ENCODE results near the gene HOXB6.

Gene HOXB6

GRCh38 chr17:48561884-48562810 is 42.6 kb downstream of the HOXB6 start:
- H3K36me3 ChIP-seq (ENCODE audit: insufficient read depth, low read length) = no peaks in the 10 kb centered on the region
- H3K9ac ChIP-seq (ENCODE audit: insufficient read length) = no peak overlapping the region
- no peak overlapping the region for H3K4me3 ChIP-seq
- no peaks in the 10 kb centered on the region for H3K9me3 ChIP-seq (ENCODE audit: low read depth, low read length)
- no peak for DNase-seq (ENCODE audit: low read depth, low spot score)
- TF ChIP-seq POLR2AphosphoS5 (IDR thresholded peaks at IDR 0.05; ENCODE audit: borderline replicate concordance, low read depth, low read length) (no peak; the same call in 1 of the 2 replicates), EZH2 (IDR thresholded peaks at IDR 0.05) (no peak), FOXP2 (optimal IDR thresholded peaks at IDR 0.05; ENCODE audit: control extremely low read depth, extremely low read length, insufficient read depth) (no peak)
- H3K27ac ChIP-seq = no peak overlapping the region

GRCh38 chr17:48559840-48560817 is 44.7 kb downstream of the HOXB6 start:
- H3K9ac ChIP-seq (ENCODE audit: insufficient read length) = no peak overlapping the region
- no peaks in the 10 kb centered on the region for H3K36me3 ChIP-seq (ENCODE audit: insufficient read depth, low read length)
- DNase-seq (ENCODE audit: low read depth, low spot score) = no peak
- H3K27ac ChIP-seq = no peak overlapping the region
- no peak overlapping the region for H3K4me3 ChIP-seq
- TF ChIP-seq EZH2 (IDR thresholded peaks at IDR 0.05) (no peak), FOXP2 (optimal IDR thresholded peaks at IDR 0.05; ENCODE audit: control extremely low read depth, extremely low read length, insufficient read depth) (no peak), POLR2AphosphoS5 (IDR thresholded peaks at IDR 0.05; ENCODE audit: borderline replicate concordance, low read depth, low read length) (no peak)
- H3K9me3 ChIP-seq (ENCODE audit: low read depth, low read length) = no peaks in the 10 kb centered on the region

- H3K9ac ChIP-seq (ENCODE audit: insufficient read length) = no peak overlapping the region
Observed at GRCh38 chr17:48559122-48559839, 45.5 kb downstream of the HOXB6 start.

GRCh38 chr17:48558831-48559121 is 46.0 kb downstream of the HOXB6 start:
- Histone ChIP-seq H3K27ac (no peak overlapping the region), H3K4me3 (no peak overlapping the region), H3K9ac (ENCODE audit: insufficient read length) (no peak overlapping the region), H3K36me3 (ENCODE audit: insufficient read depth, low read length) (no peaks in the 10 kb centered on the region), H3K9me3 (ENCODE audit: low read depth, low read length) (no peaks in the 10 kb centered on the region)
- no peak for DNase-seq (ENCODE audit: low read depth, low spot score)
- TF ChIP-seq FOXP2 (optimal IDR thresholded peaks at IDR 0.05; ENCODE audit: control extremely low read depth, extremely low read length, insufficient read depth) (no peak), EZH2 (IDR thresholded peaks at IDR 0.05) (no peak), POLR2AphosphoS5 (IDR thresholded peaks at IDR 0.05; ENCODE audit: borderline replicate concordance, low read depth, low read length) (no peak)

More at GRCh38 chr17:48559122-48559839, 45.5 kb downstream of the HOXB6 start:
- no peak for DNase-seq (ENCODE audit: low read depth, low spot score)
- H3K36me3 ChIP-seq (ENCODE audit: insufficient read depth, low read length) = no peaks in the 10 kb centered on the region
- no peak overlapping the region for H3K27ac ChIP-seq
- no peak overlapping the region for H3K4me3 ChIP-seq
- TF ChIP-seq FOXP2 (optimal IDR thresholded peaks at IDR 0.05; ENCODE audit: control extremely low read depth, extremely low read length, insufficient read depth) (no peak), EZH2 (IDR thresholded peaks at IDR 0.05) (no peak), POLR2AphosphoS5 (IDR thresholded peaks at IDR 0.05; ENCODE audit: borderline replicate concordance, low read depth, low read length) (no peak)
- H3K9me3 ChIP-seq (ENCODE audit: low read depth, low read length) = no peaks in the 10 kb centered on the region

GRCh38 chr17:48558057-48558830 is 46.5 kb downstream of the HOXB6 start:
- Histone ChIP-seq H3K4me3 (no peak overlapping the region), H3K27ac (no peak overlapping the region), H3K9ac (ENCODE audit: insufficient read length) (no peak overlapping the region), H3K36me3 (ENCODE audit: insufficient read depth, low read length) (no peaks in the 10 kb centered on the region), H3K9me3 (ENCODE audit: low read depth, low read length) (no peaks in the 10 kb centered on the region)
- no peak for DNase-seq (ENCODE audit: low read depth, low spot score)
- TF ChIP-seq EZH2 (IDR thresholded peaks at IDR 0.05) (no peak), POLR2AphosphoS5 (IDR thresholded peaks at IDR 0.05; ENCODE audit: borderline replicate concordance, low read depth, low read length) (no peak), FOXP2 (optimal IDR thresholded peaks at IDR 0.05; ENCODE audit: control extremely low read depth, extremely low read length, insufficient read depth) (no peak)

GRCh38 chr17:48556576-48557401 is 48.0 kb downstream of the HOXB6 start:
- Histone ChIP-seq H3K4me3 (peak overlapping the region; percentile 12; the same call in 1 of the 2 replicates), H3K27ac (peak overlapping the region; percentile 53; the same call in 1 of the 2 replicates), H3K9ac (ENCODE audit: insufficient read length) (no peak overlapping the region), H3K36me3 (ENCODE audit: insufficient read depth, low read length) (peaks cover 3% of the 10 kb centered on the region; the same call in 1 of the 2 replicates), H3K9me3 (ENCODE audit: low read depth, low read length) (no peaks in the 10 kb centered on the region)
- TF ChIP-seq EZH2 (IDR thresholded peaks at IDR 0.05) (no peak), POLR2AphosphoS5 (IDR thresholded peaks at IDR 0.05; ENCODE audit: borderline replicate concordance, low read depth, low read length) (no peak), FOXP2 (optimal IDR thresholded peaks at IDR 0.05; ENCODE audit: control extremely low read depth, extremely low read length, insufficient read depth) (no peak)
- DNase-seq (ENCODE audit: low read depth, low spot score) = no peak

All from SK-N-MC (cell line).